CD1c-positive myeloid dendritic cell (primary cell): ENCODE measurements around the gene SMAD3.

ENCODE experiments used
- DNase-seq: peaks from one replicate; pipeline ENCODE4 v3.0.0-alpha.2; 2016; ENCODE audit errors: extremely low spot score

SMAD3 gene

GRCh38 chr15:67196672-67197363 is 131.4 kb downstream of the SMAD3 start:
- DNase-seq: no peak

GRCh38 chr15:67197364-67197695 is 131.9 kb downstream of the SMAD3 start:
- DNase-seq: no peak

GRCh38 chr15:67198157-67198754 is 132.9 kb downstream of the SMAD3 start:
- no peak for DNase-seq

GRCh38 chr15:67199391-67199790 is 134.0 kb downstream of the SMAD3 start:
- DNase-seq: no peak

- DNase-seq: no peak
Measured at GRCh38 chr15:67199881-67200763, 134.7 kb downstream of the SMAD3 start.

GRCh38 chr15:67201136-67201535 is 135.7 kb downstream of the SMAD3 start:
- peak; percentile 8 for DNase-seq

- no peak for DNase-seq
Measured at GRCh38 chr15:67202091-67202490, 136.7 kb downstream of the SMAD3 start.

GRCh38 chr15:67202991-67203390 is 137.6 kb downstream of the SMAD3 start:
- no peak for DNase-seq

- no peak for DNase-seq
Measured at GRCh38 chr15:67207555-67208207, 142.3 kb downstream of the SMAD3 start.

GRCh38 chr15:67208396-67208795 is 143.0 kb downstream of the SMAD3 start:
- DNase-seq: no peak

GRCh38 chr15:67210555-67211168 is 145.3 kb downstream of the SMAD3 start:
- no peak for DNase-seq

GRCh38 chr15:67212684-67213367 is 147.4 kb downstream of the SMAD3 start:
- DNase-seq: no peak

GRCh38 chr15:67215102-67215501 is 149.7 kb downstream of the SMAD3 start:
- DNase-seq: no peak

GRCh38 chr15:67216859-67217258 is 151.5 kb downstream of the SMAD3 start:
- DNase-seq: no peak

- no peak for DNase-seq
Measured at GRCh38 chr15:67218428-67218827, 153.0 kb downstream of the SMAD3 start.

- DNase-seq: no peak
Measured at GRCh38 chr15:67219288-67219687, 153.9 kb downstream of the SMAD3 start.

GRCh38 chr15:67224889-67225288 is 159.5 kb downstream of the SMAD3 start:
- DNase-seq: no peak

- DNase-seq: no peak
Measured at GRCh38 chr15:67225336-67225735, 159.9 kb downstream of the SMAD3 start.

- DNase-seq: no peak
Measured at GRCh38 chr15:67227431-67227830, 162.0 kb downstream of the SMAD3 start.

GRCh38 chr15:67227846-67228245 is 162.4 kb downstream of the SMAD3 start:
- DNase-seq: no peak

- DNase-seq: no peak
Measured at GRCh38 chr15:67228286-67228685, 162.9 kb downstream of the SMAD3 start.
